ENCODE data around the gene CATSPER4.

The CATSPER4 gene

GRCh38 chr1:26175346-26175745 lies 15.1 kb upstream of the CATSPER4 start:
- no peak overlapping the region for H3K9ac ChIP-seq
- no peak for TF ChIP-seq CTCF (conservative IDR thresholded peaks at IDR 0.05; ENCODE audit: low read depth, low read length)
- H3K4me1 ChIP-seq (ENCODE audit: low read depth, poor library complexity, severe bottlenecking) = peaks cover 13% of the 10 kb centered on the region
- no peak overlapping the region for H2AFZ ChIP-seq (ENCODE audit: low read depth)
- no peak overlapping the region for H3K4me2 ChIP-seq
- no peaks in the 10 kb centered on the region for H3K36me3 ChIP-seq (ENCODE audit: insufficient read depth)
- H3K79me2 ChIP-seq (ENCODE audit: insufficient read depth, low read depth) = no peaks in the 10 kb centered on the region
- H3K27me3 ChIP-seq (ENCODE audit: insufficient read depth, low read depth) = no peaks in the 10 kb centered on the region
- no peak overlapping the region for H3K4me3 ChIP-seq (IDR thresholded peaks at IDR 0.05; ENCODE audit: insufficient read depth, low read depth, low read length)
- H3K27ac ChIP-seq = no peak overlapping the region
- no peaks in the 10 kb centered on the region for H4K20me1 ChIP-seq (ENCODE audit: insufficient read depth)

GRCh38 chr1:26177182-26177684 lies 13.2 kb upstream of the CATSPER4 start, which contains the start of gene CNKSR1:
Gene CNKSR1, plus strand, starts transcription at chr1:26177491. Its CDS starts 57 bp downstream, at chr1:26177548.
- peak within 1 kb of the TSS; percentile 49 for H2AFZ ChIP-seq (ENCODE audit: low read depth)

GRCh38 chr1:26180010-26180506 lies 10.3 kb upstream of the CATSPER4 start:
- no peaks in the 10 kb centered on the region for H3K36me3 ChIP-seq (ENCODE audit: insufficient read depth)
- H3K4me2 ChIP-seq = peak overlapping the region; percentile 36; the same call in 1 of the 2 replicates
- H3K79me2 ChIP-seq (ENCODE audit: insufficient read depth, low read depth) = no peaks in the 10 kb centered on the region
- peaks cover 12% of the 10 kb centered on the region for H3K4me1 ChIP-seq (ENCODE audit: low read depth, poor library complexity, severe bottlenecking)
- no peak overlapping the region for H2AFZ ChIP-seq (ENCODE audit: low read depth)
- no peak for TF ChIP-seq CTCF (conservative IDR thresholded peaks at IDR 0.05; ENCODE audit: low read depth, low read length)
- no peaks in the 10 kb centered on the region for H3K27me3 ChIP-seq (ENCODE audit: insufficient read depth, low read depth)
- no peak overlapping the region for H3K9ac ChIP-seq
- H3K27ac ChIP-seq = no peak overlapping the region
- no peak overlapping the region for H3K4me3 ChIP-seq (IDR thresholded peaks at IDR 0.05; ENCODE audit: insufficient read depth, low read depth, low read length)
- no peaks in the 10 kb centered on the region for H4K20me1 ChIP-seq (ENCODE audit: insufficient read depth)

More at GRCh38 chr1:26177182-26177684, 13.2 kb upstream of the CATSPER4 start, which contains the start of gene CNKSR1:
- H3K4me2 ChIP-seq = peak within 1 kb of the TSS; percentile 17; the same call in 1 of the 2 replicates
- H3K79me2 ChIP-seq (ENCODE audit: insufficient read depth, low read depth) = no peaks in the 10 kb centered on the region
- no peaks in the 10 kb centered on the region for H3K36me3 ChIP-seq (ENCODE audit: insufficient read depth)
- H3K4me3 ChIP-seq (IDR thresholded peaks at IDR 0.05; ENCODE audit: insufficient read depth, low read depth, low read length) = no peak within 1 kb of the TSS
- peaks cover 12% of the 10 kb centered on the region for H3K4me1 ChIP-seq (ENCODE audit: low read depth, poor library complexity, severe bottlenecking)
- peak within 1 kb of the TSS; percentile 38; the same call in 1 of the 2 replicates for H3K9ac ChIP-seq
- no peak within 1 kb of the TSS for H3K27ac ChIP-seq
- TF ChIP-seq CTCF (conservative IDR thresholded peaks at IDR 0.05; ENCODE audit: low read depth, low read length) = no peak
- no peaks in the 10 kb centered on the region for H4K20me1 ChIP-seq (ENCODE audit: insufficient read depth)
- H3K27me3 ChIP-seq (ENCODE audit: insufficient read depth, low read depth) = no peaks in the 10 kb centered on the region

GRCh38 chr1:26181586-26182382 lies 8.6 kb upstream of the CATSPER4 start:
- no peak overlapping the region for H2AFZ ChIP-seq (ENCODE audit: low read depth)
- H3K4me1 ChIP-seq (ENCODE audit: low read depth, poor library complexity, severe bottlenecking) = peaks cover 12% of the 10 kb centered on the region
- no peaks in the 10 kb centered on the region for H3K79me2 ChIP-seq (ENCODE audit: insufficient read depth, low read depth)
- no peak overlapping the region for H3K9ac ChIP-seq
- H3K27me3 ChIP-seq (ENCODE audit: insufficient read depth, low read depth) = no peaks in the 10 kb centered on the region
- no peak for TF ChIP-seq CTCF (conservative IDR thresholded peaks at IDR 0.05; ENCODE audit: low read depth, low read length)
- H3K4me2 ChIP-seq = no peak overlapping the region
- H4K20me1 ChIP-seq (ENCODE audit: insufficient read depth) = no peaks in the 10 kb centered on the region
- no peak overlapping the region for H3K27ac ChIP-seq
- no peak overlapping the region for H3K4me3 ChIP-seq (IDR thresholded peaks at IDR 0.05; ENCODE audit: insufficient read depth, low read depth, low read length)
- H3K36me3 ChIP-seq (ENCODE audit: insufficient read depth) = no peaks in the 10 kb centered on the region

All from KMS-11 (cell line).